ENCODE measurements around the gene MYLK.

MYLK gene

DNA sequence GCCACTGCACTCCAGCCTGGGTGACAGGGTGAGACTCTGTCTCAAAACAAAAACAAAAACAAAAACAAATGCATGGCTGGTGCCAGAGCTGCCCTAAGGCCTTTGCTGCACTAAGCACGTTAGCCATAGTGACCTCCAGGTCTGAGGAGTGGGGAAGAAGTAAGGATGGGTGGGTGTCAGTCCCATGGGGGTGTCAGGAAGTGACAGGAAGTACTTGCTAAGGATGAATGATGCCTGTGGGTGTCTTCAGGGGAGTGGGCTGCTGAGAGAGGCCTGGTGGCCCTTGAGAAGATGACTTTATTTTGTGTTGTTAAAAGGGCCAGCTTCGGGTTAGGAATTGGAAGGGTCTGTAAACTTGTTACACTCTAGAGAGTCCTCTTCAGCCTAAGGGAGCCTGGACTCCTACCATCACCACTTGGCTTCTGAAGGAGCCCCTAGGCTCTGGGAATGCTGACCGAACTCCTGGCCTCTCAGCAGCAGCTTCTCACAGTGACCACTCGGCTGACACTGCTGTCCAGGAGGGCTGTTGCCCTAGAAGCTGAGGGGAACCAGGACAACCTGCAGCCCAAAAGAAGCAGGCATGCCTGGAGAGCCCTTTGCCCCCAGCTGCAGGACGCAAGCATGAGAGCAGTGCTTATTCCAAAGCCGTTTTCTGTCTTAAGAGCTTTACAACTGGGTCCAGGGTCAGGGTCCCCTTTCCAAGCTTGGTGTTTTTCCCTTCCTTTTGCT, 116.4 kb downstream of the MYLK start:
- DNase-seq: no peak

DNA sequence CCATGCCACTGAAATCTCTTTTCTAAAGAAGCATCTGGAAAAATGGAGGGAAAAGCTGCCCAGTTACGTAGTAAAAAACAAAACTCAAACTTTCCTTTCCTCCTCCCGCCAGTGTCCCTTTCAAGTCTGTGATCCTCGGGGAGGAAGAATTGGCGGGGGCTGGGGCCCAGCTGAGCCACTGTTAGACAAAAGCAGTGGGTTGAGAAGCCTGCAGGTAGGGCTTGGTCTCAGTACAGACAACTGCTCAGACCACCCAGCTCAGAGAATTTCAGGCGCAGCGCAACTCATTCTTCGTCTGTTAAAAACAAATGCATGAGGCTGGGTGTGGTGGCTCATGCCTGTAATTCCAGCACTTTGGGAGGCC, 117.1 kb downstream of the MYLK start:
- DNase-seq: no peak

DNA sequence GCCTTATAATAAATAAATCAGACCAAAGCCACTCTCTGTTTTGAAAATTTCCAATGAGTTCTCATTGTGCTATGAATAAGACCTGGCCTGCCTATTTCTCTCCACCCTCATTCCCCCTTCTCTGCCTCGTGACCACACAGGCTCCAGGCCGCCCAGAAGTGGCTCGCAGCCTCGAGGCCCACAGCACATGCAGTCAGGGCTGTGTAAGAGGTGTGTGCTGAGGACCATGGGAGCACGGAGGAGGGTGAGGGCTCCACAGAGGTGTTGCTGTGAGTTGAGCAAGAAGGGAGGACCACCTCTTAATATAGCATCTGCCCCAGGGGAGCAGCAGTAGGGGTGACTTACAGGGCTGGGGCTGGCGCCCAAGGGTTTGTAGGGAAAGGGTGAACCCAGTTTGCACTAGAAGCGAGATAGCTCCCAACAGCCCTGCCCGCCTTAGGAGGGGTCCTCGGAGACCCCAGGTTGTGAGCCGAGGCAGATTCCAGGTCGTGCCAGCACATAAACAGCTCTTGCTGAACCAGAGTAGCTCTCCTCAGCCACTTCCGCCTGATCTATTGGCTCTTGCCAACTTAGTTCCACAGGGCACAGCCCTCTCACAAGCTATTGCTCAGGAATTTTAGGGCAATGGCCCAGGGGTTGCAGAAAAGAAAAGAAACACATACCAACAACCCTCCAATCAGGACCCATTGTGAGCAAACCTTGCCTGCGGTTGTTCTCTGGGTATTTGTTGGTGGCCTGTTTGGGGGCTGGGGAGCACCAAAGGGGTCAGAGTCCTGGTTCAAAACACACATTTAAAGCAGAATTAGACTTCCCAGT, 117.7 kb downstream of the MYLK start:
- DNase-seq: no peak

DNA sequence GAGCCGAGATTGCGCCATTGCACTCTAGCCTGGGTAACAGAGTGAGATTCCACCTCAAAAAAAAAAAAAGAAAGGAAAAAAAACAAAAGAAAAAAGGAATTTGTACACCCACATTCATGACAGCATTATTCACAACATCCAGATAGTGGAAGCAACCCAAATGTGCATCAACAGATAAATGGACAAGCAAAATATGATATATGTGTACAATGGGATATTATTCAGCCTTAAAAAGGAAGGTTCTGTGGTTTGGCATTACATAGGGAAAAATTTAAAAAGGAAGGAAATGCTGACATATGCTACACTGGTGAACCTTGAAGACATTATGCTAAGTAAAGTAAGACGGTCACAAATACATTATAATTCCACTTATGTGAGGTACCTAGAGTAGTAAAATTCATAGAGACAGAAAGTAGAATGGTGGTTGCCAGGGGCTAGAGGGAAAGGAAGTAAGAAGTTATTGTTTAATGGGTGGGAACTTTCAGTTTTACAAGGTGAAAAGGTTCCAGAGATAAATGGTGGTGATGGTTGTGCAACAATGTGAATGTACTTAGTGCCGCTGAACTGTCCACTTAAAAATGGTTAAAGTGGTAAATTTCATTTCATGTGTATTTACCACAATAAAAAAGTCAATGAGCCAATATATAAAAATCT, 118.5 kb downstream of the MYLK start:
- peak; percentile 18 for DNase-seq

DNA sequence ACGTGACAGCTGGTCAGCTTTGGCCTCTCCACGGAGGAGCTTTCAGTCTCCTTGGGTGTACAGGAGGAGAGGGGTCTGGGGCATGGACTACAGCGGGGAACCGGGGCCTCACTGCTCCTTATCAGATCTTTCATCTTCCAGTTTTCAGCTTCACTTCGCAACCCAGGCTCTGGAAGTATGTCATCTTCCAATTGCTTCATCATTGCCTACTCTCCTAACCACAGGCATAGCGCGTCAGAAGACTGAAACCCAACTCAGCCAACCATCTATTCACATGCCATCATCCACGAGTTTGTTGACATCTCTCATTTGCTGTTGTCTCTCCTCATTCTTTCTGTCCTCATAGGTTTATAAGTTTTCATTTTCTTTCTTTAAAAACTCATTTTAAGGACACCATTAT, 119.5 kb downstream of the MYLK start:
- DNase-seq: peak; percentile 65

DNA sequence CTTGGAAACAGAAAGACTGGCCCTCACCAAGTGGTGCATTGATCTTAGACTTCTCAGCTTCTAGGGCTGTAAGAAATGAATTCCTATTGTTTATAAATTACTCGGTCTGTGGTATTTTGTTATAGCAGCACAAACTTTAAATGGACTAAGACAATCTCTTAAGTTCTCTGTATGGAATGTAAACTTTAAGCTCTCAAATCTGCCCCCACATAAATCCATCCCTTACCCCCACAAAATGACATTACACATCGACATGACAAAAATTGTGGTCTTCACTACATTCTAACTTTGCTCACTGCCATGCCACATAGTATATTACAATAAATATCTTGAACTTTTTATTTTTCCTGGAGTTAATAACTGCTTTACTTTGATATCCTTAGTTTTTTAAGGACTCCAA, 121.3 kb downstream of the MYLK start:
- DNase-seq: no peak

DNA sequence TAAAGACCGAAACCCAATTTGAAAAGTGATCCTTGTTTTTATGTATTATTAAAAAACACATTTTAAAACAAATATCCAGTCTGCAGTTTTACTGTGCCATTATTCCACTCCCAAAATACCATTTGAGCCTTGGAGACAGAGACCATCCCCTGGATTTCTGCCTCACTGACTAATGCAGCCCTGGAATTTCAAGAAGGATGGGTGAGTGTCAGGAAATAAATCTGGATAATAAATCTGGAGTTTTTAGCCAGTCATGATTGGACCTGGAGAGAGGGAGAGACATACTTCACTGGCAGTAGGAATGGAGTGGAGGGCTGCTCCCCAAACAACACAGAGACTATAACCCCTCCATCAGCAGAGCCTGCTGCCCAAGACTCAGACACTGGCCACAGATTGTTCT, 123.3 kb downstream of the MYLK start:
- no peak for DNase-seq

DNA sequence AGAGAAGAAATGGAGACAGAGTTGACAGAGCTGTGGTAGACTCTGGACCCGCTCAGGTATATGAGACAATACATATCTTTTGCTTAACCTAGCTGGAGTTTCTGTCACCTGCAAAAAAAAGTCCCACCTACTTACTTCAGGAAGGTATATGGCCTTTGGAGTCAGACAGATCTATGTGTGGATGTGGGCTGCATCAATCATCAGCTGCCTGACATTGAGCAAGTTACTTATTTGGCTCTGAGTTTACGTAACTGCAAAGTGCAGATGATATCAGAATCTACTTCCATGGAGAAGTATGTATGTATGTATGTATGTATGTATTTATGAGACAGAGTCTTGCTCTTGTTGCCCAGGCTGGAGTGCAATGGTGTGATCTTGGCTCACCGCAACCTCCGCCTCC, 124.3 kb downstream of the MYLK start:
- DNase-seq: no peak

DNA sequence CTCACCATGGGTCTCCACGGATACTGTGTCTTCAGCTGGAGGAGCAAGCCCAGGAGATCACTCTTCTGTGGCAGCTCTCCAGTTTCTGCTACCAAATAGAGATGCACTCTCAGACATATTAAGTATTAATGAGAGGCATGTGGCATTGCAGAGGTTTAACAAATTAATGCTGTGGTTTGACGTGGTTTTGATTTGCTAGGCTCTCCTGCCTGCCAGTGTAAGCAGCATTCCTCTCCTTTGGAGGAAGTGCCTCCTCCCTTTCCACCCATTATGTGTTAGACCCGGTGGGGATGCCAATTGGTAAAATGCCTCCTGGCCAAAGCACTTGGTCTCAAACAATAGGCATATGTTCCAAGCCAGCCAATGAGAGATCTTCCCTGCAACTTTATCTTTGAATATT, 124.8 kb downstream of the MYLK start:
- DNase-seq: no peak

DNA sequence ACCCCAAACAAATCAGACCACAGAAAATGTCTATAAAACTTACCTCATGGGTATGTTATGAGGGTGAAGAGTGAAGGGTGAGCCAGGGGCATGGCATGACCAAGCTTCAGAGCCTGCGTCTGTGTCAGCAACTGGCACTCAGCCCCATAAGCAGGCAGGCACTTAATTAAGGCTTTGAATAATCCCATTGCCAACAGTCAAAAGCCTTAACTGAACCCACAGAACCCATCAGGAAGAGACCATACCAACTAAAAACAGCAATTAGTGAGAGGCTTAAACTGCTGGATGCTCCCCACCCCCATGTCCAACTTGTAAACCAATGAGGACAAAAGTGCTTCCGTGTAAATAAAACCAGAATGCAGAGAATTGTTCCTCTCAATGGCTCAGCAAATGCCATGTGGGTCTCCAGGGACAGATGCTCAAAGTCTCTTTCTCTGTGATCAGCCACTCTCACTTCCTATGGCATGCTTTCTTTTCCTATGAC, 126.0 kb downstream of the MYLK start:
- no peak for DNase-seq

DNA sequence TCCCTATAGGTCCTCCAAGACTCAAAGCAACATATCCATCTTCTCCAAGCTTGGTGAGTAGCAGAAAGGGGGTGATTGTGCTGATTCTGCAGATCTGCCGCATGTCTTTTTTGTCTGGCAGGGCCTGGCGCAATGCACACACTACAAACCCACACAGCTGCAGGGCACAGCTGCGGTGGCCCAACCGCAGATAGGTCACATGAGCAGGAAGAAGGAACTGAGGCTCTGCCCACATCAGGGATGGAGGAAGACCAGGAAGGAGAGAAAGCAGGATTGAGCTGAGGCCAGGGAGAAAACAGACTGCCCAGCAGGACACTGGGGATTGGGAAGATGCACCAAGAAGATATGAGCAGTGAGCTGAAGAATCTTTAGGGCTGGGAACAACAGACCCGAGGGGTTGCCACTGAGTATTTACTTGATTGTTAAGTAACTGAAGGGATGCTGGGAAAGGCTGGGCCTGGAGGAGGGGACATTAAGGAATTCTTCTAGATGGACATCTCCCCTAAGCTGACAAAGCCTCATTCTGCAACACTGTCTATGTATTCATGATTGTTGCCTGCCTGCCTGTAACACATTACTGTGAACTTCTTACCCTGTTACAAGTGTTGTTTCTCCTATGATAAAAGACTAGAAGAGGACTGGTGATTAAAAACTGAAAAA, 126.7 kb downstream of the MYLK start:
- DNase-seq: peak; percentile 83

DNA sequence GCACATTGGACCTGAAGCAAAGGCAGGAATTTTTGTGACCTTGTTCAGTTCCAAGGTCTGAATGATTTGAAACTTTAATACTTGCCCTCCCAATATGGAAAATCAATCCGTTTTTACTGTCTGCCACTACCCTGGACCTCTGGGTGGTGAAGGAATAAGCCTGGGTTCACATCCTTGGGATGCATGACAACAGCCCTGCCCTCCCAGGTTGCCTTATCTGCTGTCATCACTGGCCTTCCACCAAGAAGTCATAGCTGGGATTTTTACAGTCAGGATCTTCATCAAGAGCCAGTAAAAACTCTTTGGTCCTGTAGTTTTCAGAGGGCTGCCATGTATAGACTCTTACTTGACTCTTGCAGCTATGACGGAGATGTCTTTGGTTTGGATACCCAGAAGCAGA, 128.6 kb downstream of the MYLK start:
- DNase-seq: no peak

DNA sequence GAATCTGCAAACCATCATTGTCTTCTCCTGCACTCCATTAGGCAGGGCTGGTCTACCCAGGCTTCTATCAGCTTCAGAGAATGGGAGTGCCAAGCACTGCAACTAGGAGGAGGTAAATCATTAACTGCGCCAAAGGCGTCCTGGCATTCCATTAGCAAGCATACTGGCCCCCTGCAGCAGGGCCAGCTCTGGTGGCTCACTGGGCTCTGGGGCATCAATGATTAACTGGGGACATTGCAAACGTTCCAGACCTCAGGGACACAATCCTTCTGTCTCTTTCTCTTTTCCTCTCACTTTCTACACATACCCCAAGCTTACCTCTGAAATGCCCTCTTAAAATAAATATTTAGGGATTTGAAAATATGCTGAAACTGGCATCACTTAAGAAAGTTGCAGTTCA, 129.0 kb downstream of the MYLK start:
- no peak for DNase-seq

DNA sequence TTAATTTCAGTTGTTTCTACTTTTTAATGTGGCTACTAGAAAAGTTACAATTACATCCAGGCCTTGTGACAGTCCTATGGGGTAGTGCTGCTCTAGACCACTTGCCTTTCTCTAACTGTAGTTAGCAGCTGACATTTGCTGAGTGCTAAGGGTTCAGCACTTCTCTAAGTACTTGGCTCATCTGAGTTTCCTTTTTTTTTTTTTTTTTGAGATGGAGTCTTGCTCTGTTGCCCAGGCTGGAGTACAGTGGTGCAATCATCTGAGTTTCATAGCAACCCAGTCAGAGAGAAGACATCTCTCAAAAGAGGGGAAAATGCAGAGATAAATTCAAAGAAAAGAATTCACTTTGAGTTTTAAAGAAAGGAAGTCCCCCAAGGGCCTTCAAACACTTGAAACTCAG, 130.8 kb downstream of the MYLK start:
- no peak for DNase-seq

DNA sequence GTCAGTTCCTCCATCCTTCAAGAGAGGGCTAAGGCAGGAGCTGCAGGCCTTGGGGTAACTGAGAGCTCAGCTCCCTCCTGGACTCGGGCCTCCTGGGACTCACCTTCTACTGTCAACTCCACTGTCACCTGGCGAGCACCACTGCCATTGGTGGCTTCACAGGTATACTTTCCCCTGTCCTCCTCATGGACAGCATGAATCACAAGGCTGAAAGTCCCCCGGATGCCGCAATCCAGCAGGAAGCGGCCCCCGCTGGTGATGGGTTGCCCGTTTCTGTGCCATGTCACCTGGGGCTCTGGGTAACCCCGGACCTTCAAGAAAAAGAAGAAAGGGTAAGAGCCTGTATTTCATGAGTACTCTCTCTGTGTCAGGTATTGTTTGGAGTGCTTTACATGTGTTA, 131.9 kb downstream of the MYLK start:
- DNase-seq: no peak

DNA sequence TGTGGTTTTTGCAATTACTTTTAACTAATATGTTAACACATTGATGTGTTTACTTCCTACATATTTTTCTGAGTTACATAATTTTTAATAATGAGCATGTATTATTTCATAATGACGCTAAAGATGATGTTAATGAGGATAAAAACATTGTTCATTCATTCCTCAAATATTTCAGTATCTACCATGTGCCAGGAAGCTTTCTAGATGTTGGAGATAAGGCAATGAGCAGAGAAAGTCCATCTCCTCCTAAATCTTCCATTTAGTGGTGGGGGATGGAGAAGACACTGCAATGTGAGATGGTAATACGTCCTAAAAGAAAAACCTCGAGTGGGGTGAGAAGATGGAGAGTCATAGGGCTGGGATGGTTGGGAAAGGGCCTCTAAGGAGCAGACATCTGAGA, 132.7 kb downstream of the MYLK start:
- DNase-seq: no peak

DNA sequence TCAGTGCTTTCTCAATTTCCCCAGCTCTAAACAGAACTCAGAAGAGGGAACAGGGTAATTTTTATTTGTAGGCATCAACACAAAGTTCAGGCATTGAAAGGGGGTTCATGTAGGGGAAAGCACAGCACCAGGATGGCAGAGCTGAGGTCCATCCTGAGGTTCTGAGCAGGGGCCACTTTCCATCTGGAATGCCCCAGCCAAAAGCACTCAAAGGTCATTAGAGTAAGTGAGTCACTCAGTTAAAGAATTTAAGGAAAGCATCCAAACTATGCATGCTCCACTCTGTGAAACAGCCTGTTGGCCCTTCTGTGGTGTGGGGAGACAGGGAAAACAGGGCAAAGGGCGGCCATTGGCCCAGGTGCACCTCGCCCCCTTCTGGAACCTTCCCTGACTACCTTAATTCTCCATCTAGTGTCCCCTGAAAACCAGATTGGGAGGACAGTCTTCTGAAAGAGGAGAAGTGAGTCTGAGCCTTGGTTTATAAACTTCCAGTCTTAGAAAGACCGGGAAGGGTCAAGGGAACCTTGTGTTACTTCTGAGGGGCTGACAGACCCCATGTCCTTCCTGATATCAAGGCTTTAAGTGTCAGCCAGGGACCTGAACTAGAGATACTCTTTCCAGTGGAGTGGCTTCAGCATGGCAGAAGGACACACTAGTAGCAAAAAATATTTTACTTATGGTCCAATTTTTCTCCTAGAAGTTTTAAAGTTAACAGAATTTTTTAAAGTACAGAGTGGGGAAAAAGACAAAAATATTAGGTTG, 133.3 kb downstream of the MYLK start:
- no peak for DNase-seq

DNA sequence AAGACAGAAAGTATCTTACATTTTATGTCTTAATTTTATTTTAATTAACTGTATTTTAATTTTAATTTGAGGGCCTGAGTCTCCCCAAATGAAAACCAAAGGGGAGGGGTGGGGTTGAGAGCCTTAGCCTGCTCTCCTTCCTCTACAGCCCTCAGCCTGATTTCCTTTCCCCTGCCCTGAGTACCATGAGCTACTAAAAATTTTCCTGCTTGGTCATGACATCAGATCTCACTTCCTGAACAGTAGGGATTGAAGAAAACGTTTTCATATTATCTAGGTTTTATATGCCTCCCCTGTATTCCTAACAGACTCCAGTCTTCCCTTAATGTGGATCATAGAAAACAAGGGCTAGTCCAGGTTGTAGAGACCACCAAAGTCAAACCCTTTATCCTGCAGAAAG, 133.9 kb downstream of the MYLK start:
- no peak for DNase-seq

DNA sequence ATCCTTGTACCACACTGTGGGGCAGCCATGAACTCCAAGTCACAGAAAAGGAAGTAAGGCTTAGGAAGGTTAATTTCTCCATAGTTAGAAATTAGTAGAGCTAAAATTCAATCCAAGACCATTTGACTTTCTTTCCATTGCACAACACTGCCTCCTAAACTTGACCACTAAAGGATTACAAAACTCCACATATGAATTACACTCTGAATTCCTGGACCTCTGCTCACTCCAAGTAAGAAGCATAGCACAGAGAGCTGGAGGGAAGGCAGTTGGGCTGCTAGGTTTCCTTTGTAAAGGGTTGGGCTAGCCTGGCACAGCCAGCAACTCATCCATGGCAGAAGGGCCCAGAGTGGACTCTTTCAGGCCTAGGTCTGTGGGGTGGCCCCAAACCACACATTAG, 134.4 kb downstream of the MYLK start:
- DNase-seq: peak; percentile 5

DNA sequence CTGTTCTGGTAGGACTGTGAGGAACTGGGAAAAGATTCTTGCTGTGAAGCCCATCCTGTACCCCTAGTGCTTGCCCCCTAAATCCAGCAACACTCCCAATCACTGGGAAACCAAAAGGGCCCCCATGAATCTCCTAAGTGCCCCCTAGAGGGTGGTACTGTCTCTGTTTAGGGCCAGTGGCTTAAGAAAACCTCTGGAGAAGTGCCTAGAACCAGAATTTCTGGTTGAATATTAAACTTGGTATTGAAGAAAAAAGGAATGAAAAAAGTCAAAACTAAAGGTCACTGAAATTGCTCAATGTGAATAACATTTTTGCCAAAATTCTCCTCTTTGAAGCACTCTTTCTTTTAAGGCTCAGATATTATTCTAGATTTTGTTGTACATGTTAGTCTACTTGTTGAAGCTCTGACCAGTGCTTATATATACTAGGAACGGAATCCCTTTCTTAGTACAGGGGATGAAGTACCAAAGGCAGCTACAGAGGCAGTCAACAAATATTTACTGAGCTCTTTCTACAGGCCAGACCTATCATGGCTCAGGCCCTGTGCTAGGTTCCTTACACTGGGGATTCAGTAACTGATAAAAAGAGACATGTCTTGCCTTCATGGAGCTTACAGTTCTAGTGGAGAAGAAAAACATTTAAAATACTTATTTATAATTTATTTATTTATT, 138.8 kb downstream of the MYLK start:
- DNase-seq: no peak

DNA sequence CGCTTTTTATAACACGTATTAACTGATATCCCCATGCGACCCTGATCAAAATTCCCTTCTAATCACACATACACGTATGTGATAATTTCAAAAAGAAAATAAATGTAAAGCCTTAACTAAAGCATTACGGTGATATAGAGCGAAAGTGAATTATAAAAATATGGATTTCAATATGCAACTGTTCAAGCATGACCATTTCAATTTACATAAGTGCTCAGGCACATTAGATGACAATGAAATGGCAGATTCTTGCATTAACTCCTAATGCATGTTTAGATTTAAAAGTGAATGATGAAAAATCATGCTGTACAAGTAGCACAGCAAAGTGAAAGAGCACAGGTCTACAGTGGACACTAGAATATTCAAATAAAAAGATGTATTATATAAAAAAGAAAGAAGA, 140.1 kb downstream of the MYLK start:
- DNase-seq: no peak

DNA sequence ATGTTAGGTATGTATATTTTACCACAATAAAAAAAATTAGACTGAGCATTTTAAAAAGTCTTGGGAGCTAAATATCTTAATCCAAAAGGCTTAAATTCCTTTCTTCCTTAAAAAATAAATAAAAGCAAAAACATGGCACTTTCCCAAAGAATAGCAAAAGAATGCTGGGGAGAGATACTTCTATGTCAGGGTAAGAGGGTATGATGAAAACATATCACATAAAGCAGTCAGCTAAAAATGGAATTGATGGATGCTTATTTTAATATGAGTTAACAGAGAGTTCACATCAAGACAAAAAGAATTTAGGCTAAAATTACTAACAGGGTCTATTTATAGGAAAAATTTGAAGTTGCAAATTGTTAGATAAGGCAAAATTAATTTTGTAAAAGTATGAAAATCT, 141.0 kb downstream of the MYLK start:
- no peak for DNase-seq

Data from suppressor macrophage treated with lipopolysaccharide for 4 hours (primary cell).